OCI-LY3 (cell line): ENCODE results near the gene PET100.

Source experiments
- H2AFZ ChIP-seq: fragments of 200-600, 300-600 bp; shearing (Covaris generic); 2 replicates; pipeline ENCODE4 v1.6.0; 2014; ENCODE audit warnings: antibody characterized with exemption, low read depth, low read length
- H3K27ac ChIP-seq: fragments of 200-600, 300-600 bp; sonication (generic); 2 replicates; pipeline ENCODE4 v1.5.1; 2014; ENCODE audit warnings: mild to moderate bottlenecking, low read length, moderate library complexity, mixed read lengths
- H3K27me3 ChIP-seq: fragments of 200-600, 300-600 bp; sonication (generic); 2 replicates; pipeline ENCODE4 v1.6.1; 2014; ENCODE audit warnings: low read depth, low read length, mixed read lengths
- H3K36me3 ChIP-seq: fragments of 200-600, 300-600 bp; sonication (generic); replicated peaks from 2 replicates; pipeline ENCODE3; 2014; ENCODE audit warnings: low read depth, low read length, mixed read lengths
- H3K4me1 ChIP-seq: fragments of 300-600, 200-600 bp; sonication (generic); 2 replicates; pipeline ENCODE4 v1.6.1; 2014; ENCODE audit warnings: low read length, mixed read lengths
- H3K4me2 ChIP-seq: fragments of 200-600, 300-600 bp; sonication (generic); 2 replicates; pipeline ENCODE4 v1.6.1; 2014; ENCODE audit warnings: low read length, mixed read lengths
- H3K4me3 ChIP-seq: fragments of 300-600, 200-600 bp; sonication (generic); 2 replicates; pipeline ENCODE4 v1.5.1; 2014; ENCODE audit warnings: antibody characterized with exemption, mild to moderate bottlenecking, low read length, moderate library complexity
- H3K79me2 ChIP-seq: fragments of 300-600, 200-600 bp; shearing (Covaris generic); 2 replicates; pipeline ENCODE4 v1.6.1; 2014; ENCODE audit warnings: mild to moderate bottlenecking, low read length, mixed read lengths
- H3K9ac ChIP-seq: fragments of 300-600, 200-600 bp; shearing (Covaris generic); 2 replicates; pipeline ENCODE4 v1.6.0; 2014; ENCODE audit warnings: mild to moderate bottlenecking, low read length, moderate library complexity
- H3K9me3 ChIP-seq: fragments of 200-600, 300-600 bp; shearing (Covaris generic); 2 replicates; pipeline ENCODE4 v1.6.1; 2014; ENCODE audit warnings: low read length, mixed read lengths; ENCODE audit not compliant: insufficient read depth
- H4K20me1 ChIP-seq: fragments of 200-600, 300-600 bp; sonication (generic); 2 replicates; pipeline ENCODE4 v1.6.1; 2016; ENCODE audit warnings: low read length, mixed read lengths; ENCODE audit not compliant: insufficient read depth
- CTCF ChIP-seq: fragments of 200-600, 300-600 bp; sonication (generic); IDR thresholded peaks from 2 replicates; pipeline ENCODE4 v1.5.1; 2014; ENCODE audit warnings: antibody characterized with exemption, low read length, low read depth
- EZH2phosphoT487 ChIP-seq: fragments of 200-600 bp; shearing (Covaris generic); IDR thresholded peaks from 2 replicates; pipeline ENCODE4 v1.6.1; 2018; ENCODE audit warnings: antibody characterized with exemption, mixed run types, low read depth

The PET100 gene

GRCh38 chr19:7677669-7678311 lies 48.2 kb downstream of the PET100 start:
- Histone ChIP-seq H2AFZ (no peak overlapping the region), H3K9ac (no peak overlapping the region), H3K79me2 (peaks cover 15% of the 10 kb centered on the region), H3K27ac (no peak overlapping the region), H4K20me1 (no peaks in the 10 kb centered on the region), H3K4me3 (no peak overlapping the region), H3K4me2 (no peak overlapping the region), H3K4me1 (peaks cover 25% of the 10 kb centered on the region), H3K27me3 (peaks cover 41% of the 10 kb centered on the region), H3K9me3 (no peaks in the 10 kb centered on the region), H3K36me3 (peaks cover 9% of the 10 kb centered on the region)
- TF ChIP-seq EZH2phosphoT487 (no peak), CTCF (no peak)

- no peaks in the 10 kb centered on the region for H3K9me3 ChIP-seq
- H3K36me3 ChIP-seq: peaks cover 13% of the 10 kb centered on the region
- H4K20me1 ChIP-seq: no peaks in the 10 kb centered on the region
- H3K4me1 ChIP-seq: peaks cover 25% of the 10 kb centered on the region
- TF ChIP-seq CTCF (peak; percentile 95), EZH2phosphoT487 (no peak)
- peak overlapping the region; percentile 90 for H3K4me3 ChIP-seq
- H3K27me3 ChIP-seq: peaks cover 36% of the 10 kb centered on the region
- peaks cover 15% of the 10 kb centered on the region for H3K79me2 ChIP-seq
- H3K9ac ChIP-seq: no peak overlapping the region
- no peak overlapping the region for H3K27ac ChIP-seq
- H2AFZ ChIP-seq: peak overlapping the region; percentile 20; the same call in 1 of the 2 replicates
- peak overlapping the region; percentile 90 for H3K4me2 ChIP-seq
These were observed 49.6 kb downstream of the PET100 start for GRCh38 chr19:7678971-7679751.

- Histone ChIP-seq H3K79me2 (peaks cover 15% of the 10 kb centered on the region), H3K4me2 (peak overlapping the region; percentile 90), H3K9me3 (no peaks in the 10 kb centered on the region), H3K4me1 (peaks cover 25% of the 10 kb centered on the region), H3K4me3 (peak overlapping the region; percentile 90), H2AFZ (peak overlapping the region; percentile 95), H4K20me1 (no peaks in the 10 kb centered on the region), H3K27me3 (peaks cover 32% of the 10 kb centered on the region), H3K27ac (no peak overlapping the region), H3K36me3 (peaks cover 13% of the 10 kb centered on the region), H3K9ac (peak overlapping the region; percentile 43; the same call in 1 of the 2 replicates)
- no peak for TF ChIP-seq EZH2phosphoT487
- no peak for TF ChIP-seq CTCF
These were observed 50.4 kb downstream of the PET100 start for GRCh38 chr19:7679771-7680605.
